ENCODE measurements around the gene HSPA4. TPM values are rescaled to one million over a fixed set of nuclear protein-coding genes. Genes with fewer than 3 reads are reported as not detected.

The HSPA4 gene
- total RNA-seq, 1 donor from 2014 or later = 96.6 TPM

DNA sequence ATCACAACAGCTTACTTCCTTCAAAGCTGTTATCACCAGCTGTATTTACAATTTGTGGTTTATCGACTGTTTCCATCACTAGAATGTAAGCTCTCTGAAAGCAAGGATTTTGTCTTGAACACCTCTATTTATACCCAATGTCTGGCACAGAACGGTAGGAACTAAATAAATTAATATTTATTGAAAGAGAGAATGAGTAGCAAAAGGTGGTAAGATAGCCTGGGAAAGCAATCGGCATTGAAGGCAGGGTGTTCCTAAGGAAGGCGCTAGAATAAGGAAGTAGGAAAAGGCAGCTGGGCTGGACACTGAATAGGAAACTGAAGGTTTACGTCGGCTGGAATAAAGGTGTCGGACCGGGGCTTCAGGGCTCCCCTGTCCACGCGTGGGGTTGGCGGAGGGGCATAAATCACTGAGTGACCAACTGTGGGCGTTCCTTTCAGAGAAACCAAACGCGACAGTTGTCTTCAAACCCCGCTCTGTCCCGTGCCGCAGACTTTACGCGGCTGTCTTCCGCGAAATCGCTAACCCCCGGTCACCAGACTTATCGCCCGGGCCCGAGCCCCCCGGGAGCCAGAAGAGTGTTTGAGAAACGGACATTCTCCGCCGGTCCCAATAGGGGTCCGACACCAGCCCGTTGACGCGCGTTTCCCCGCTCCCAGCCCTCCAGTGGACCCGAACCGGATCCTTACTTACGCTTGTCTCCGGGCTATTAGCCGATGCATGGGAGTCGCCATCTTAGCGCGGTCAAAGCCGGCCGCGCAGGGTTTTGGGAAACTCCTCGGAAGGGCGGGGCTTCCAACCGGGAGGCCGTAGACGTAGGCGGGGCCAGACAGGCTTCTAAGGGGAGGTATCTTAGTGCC lies 25.8 kb upstream of the HSPA4 start, which contains the start of gene ZCCHC10:
ZCCHC10 (minus strand) TSS at position 746 of the 860 bp plus-strand sequence; CDS start at position 734, 12 bp downstream.
- Mint-ChIP-seq H3K36me3 (ENCODE audit: unreplicated experiment) (no peaks in the 10 kb centered on the region), H3K27ac (ENCODE audit: unreplicated experiment) (peak within 1 kb of the TSS; percentile 92), H3K4me3 (ENCODE audit: unreplicated experiment) (peak within 1 kb of the TSS; percentile 91), H3K4me1 (ENCODE audit: low read depth, unreplicated experiment) (peaks cover 11% of the 10 kb centered on the region), H3K9me3 (ENCODE audit: unreplicated experiment) (peaks cover 2% of the 10 kb centered on the region), H3K27me3 (ENCODE audit: unreplicated experiment) (peaks cover 2% of the 10 kb centered on the region)
- peak; percentile 97 for DNase-seq
- TF ChIP-seq, protein P1, sequence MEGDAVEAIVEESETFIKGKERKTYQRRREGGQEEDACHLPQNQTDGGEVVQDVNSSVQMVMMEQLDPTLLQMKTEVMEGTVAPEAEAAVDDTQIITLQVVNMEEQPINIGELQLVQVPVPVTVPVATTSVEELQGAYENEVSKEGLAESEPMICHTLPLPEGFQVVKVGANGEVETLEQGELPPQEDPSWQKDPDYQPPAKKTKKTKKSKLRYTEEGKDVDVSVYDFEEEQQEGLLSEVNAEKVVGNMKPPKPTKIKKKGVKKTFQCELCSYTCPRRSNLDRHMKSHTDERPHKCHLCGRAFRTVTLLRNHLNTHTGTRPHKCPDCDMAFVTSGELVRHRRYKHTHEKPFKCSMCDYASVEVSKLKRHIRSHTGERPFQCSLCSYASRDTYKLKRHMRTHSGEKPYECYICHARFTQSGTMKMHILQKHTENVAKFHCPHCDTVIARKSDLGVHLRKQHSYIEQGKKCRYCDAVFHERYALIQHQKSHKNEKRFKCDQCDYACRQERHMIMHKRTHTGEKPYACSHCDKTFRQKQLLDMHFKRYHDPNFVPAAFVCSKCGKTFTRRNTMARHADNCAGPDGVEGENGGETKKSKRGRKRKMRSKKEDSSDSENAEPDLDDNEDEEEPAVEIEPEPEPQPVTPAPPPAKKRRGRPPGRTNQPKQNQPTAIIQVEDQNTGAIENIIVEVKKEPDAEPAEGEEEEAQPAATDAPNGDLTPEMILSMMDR (IDR thresholded peaks at IDR 0.05; ENCODE audit: partially characterized antibody, unreplicated experiment) = no peak

DNA sequence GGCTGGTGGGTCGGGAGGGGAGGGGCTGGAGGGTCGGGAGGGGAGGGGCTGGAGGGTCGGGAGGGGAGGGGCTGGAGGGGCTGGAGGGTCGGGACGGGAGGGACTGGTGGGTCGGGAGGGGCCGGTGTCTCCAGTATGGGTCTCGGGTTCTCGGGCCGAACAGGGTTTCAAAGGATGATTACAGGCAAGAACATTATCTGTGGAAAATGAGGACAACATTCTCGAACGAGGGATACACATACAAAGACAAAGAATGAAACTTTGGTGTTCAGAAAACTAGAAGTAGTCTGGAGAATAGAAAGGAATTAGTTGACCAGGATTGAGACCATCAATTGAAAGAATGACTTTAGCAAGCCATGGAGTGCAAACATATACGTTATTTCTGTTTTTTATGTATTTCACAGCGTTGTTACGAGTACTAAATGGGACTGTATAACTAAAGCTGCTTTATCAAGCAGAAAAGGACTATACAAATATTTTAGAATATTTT lies 25.1 kb upstream of the HSPA4 start:
- no peak for DNase-seq
- Mint-ChIP-seq H3K9me3 (ENCODE audit: unreplicated experiment) (peaks cover 2% of the 10 kb centered on the region), H3K27me3 (ENCODE audit: unreplicated experiment) (peaks cover 2% of the 10 kb centered on the region), H3K36me3 (ENCODE audit: unreplicated experiment) (no peaks in the 10 kb centered on the region), H3K4me1 (ENCODE audit: low read depth, unreplicated experiment) (peaks cover 11% of the 10 kb centered on the region), H3K27ac (ENCODE audit: unreplicated experiment) (peak overlapping the region; percentile 79), H3K4me3 (ENCODE audit: unreplicated experiment) (peak overlapping the region; percentile 91)
- TF ChIP-seq, protein P1 (IDR thresholded peaks at IDR 0.05; ENCODE audit: partially characterized antibody, unreplicated experiment) = no peak

DNA sequence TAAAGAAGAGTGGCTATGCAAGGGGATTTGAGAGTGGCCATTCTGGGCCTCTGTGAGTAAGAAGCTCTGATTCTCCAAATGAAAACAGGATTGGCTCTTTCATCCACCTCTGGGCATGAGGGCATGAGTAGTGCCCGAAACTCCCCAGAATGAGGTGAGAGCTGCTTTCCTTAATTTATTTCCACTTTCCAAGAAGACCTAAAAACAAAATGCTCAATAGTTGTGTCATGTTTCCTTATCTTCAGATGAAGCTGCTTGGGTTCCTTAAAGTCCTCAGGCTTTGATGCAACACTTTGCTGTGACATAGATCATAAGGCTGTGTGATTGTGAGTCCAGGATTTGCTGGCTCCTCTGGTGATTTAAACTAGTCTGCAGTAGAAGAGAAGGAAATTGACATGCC lies 22.4 kb upstream of the HSPA4 start:
- TF ChIP-seq, protein P1 (IDR thresholded peaks at IDR 0.05; ENCODE audit: partially characterized antibody, unreplicated experiment) = no peak
- peaks cover 8% of the 10 kb centered on the region for H3K4me1 Mint-ChIP-seq (ENCODE audit: low read depth, unreplicated experiment)
- peaks cover 2% of the 10 kb centered on the region for H3K27me3 Mint-ChIP-seq (ENCODE audit: unreplicated experiment)
- no peak overlapping the region for H3K4me3 Mint-ChIP-seq (ENCODE audit: unreplicated experiment)
- no peak for DNase-seq
- peaks cover 2% of the 10 kb centered on the region for H3K9me3 Mint-ChIP-seq (ENCODE audit: unreplicated experiment)
- H3K27ac Mint-ChIP-seq (ENCODE audit: unreplicated experiment) = no peak overlapping the region
- no peaks in the 10 kb centered on the region for H3K36me3 Mint-ChIP-seq (ENCODE audit: unreplicated experiment)

DNA sequence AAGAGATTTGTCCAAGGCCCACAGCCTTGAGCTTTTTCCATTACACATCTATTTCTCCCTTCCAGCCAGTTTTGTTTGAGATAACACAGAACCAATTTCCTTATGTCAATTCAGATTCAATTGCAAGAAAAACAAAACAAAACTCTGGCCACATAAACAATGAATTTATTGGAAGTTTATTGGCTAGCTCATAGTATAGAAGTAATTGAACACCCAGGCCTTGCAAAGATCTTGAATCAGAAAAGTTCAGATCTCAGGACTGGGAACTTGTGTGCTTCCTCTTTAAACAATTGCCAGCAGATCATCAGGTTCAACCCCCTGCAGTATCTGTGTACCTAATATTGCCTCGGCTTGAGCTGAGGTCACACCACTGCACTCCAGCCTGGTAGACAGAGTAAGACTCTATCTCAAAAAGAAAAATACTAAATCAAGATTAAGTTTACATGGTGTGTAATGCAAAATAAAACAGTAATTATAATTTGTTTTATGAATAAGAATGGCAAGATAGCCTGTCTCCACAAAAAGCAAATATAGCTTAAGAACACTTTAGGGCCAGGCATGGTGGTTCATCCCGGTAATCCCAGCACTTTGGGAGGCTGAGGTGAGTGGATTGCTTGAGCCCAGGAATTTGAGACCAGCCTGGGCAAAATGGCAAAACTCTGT lies 21.3 kb upstream of the HSPA4 start:
- peaks cover 4% of the 10 kb centered on the region for H3K27me3 Mint-ChIP-seq (ENCODE audit: unreplicated experiment)
- no peak for DNase-seq
- no peak overlapping the region for H3K4me3 Mint-ChIP-seq (ENCODE audit: unreplicated experiment)
- H3K4me1 Mint-ChIP-seq (ENCODE audit: low read depth, unreplicated experiment) = peaks cover 5% of the 10 kb centered on the region
- no peak overlapping the region for H3K27ac Mint-ChIP-seq (ENCODE audit: unreplicated experiment)
- TF ChIP-seq, protein P1 (IDR thresholded peaks at IDR 0.05; ENCODE audit: partially characterized antibody, unreplicated experiment) = no peak
- H3K36me3 Mint-ChIP-seq (ENCODE audit: unreplicated experiment) = no peaks in the 10 kb centered on the region
- H3K9me3 Mint-ChIP-seq (ENCODE audit: unreplicated experiment) = peaks cover 2% of the 10 kb centered on the region
